GM21526 (cell line): ENCODE results near the gene WNK1.
A peak's percentile ranks its signal among the peaks of the same experiment; 100 is the strongest.
"Not testable (repeated sequence)": the region's sequence is repeated elsewhere in the genome, so short reads cannot be mapped to it uniquely, and the experiment has no call there.

ENCODE experiments used
- ATAC-seq: cut with Tn5 transposase; IDR thresholded peaks from one replicate; pipeline ENCODE4 v1.9.1; 2021; ENCODE audit warnings: moderate library complexity; ENCODE audit not compliant: unreplicated experiment, low FRiP score

Gene WNK1

GRCh38 chr12:810116-810515 lies 57.7 kb downstream of the WNK1 start:
- no peak for ATAC-seq

DNA sequence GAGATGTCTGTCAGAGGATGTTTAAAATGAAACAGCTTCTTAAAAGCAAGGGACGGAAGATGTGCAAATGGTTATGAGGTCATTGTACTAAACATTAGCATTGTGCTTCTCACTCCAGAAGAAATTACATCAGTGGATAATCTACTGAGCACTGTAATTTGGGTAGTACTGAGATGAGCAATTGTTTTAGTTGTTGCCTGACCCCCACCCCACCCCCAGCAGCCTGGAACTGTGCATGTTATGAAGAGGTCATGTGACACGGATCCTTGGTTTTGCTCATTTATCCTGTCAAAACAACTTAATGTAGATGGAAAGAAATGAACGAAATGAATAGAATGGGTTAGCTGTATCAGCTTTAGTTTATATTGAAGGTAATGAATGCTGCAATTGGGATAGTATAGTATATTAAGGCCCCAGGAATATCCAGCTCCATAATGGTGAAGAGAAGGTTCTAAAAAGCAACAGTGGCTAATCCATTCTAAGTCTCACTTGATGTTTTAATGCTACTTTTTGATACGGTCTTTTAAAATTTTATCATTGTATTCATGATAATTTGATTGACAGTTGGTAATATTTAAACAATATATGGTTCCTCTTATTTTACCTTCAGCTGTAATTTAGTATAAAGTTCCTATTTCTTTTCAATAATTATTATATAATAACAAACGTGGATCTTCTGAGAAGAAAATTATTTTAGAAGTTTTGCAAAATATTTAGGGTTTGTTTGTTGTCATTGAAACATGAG lies 58.5 kb downstream of the WNK1 start:
- no peak for ATAC-seq

DNA sequence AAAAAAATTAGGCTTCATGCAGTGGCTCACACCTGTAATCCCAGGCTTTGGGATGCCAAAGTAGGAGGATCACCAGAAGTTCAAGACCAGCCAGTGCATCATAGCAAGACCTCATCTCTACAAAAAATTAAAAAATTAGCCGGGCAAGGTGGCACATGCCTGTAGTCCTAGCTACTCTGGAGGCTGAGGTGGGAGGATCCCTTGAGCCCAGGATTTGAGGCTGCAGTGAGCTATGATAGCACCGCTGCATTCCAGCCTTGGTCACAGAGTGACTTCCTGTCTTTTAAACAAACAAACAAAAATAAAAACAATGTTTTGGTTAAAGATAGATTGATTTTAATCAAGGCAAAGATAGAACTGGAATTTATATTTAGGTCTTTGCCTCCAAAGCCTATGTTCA lies 60.6 kb downstream of the WNK1 start:
- ATAC-seq: no peak

DNA sequence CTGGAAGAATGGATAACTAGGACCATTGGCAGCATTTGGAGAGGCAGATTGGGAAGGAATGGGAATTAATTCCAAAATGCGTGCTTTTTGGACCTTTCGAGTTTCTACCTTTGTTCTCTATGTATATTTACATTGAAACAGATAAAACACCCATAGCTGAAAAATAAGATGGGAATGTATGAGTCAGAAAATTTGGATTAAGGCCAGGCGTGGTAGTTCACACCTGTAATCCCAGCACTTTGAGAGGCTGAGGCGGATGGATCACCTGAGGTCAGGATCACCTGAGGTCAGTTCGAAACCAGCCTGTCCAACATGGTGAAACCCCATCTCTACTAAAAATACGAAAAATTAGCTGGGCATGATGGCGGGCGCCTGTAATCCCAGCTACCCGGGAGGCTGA lies 65.1 kb downstream of the WNK1 start:
- ATAC-seq: not testable (repeated sequence)

DNA sequence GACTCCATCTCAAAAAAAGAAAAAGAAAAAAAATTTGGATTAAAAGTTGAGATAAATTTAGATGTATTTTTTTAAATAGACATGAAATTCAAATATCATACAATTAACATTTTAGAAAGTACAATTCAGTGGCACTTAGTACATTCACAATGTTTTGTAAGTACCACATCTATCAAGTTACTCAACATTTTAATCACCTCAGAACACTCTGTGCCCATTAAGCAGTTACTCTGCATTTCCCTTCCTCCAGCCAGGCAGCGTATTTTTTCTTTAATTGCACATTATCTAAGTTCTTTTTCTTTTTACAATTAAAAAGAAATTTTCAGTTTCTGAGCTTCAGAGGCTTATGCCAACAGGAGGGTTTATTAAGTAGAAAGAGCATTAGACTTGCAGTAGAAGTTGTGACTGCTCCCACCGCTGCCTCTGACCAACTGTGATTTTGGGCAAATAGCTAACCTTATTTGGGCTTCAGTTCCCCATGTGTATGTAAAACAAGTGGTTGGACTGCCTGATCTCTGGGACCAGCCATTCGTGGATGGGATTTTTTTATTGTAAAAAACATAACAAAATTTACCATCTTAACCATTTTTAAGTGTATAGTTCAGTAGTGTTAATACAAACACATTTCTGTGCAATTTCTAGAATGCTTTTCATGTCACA lies 65.7 kb downstream of the WNK1 start:
- no peak for ATAC-seq

GRCh38 chr12:818733-819132 lies 66.4 kb downstream of the WNK1 start:
- no peak for ATAC-seq

- no peak for ATAC-seq
Measured at GRCh38 chr12:820336-820735, 68.0 kb downstream of the WNK1 start.

DNA sequence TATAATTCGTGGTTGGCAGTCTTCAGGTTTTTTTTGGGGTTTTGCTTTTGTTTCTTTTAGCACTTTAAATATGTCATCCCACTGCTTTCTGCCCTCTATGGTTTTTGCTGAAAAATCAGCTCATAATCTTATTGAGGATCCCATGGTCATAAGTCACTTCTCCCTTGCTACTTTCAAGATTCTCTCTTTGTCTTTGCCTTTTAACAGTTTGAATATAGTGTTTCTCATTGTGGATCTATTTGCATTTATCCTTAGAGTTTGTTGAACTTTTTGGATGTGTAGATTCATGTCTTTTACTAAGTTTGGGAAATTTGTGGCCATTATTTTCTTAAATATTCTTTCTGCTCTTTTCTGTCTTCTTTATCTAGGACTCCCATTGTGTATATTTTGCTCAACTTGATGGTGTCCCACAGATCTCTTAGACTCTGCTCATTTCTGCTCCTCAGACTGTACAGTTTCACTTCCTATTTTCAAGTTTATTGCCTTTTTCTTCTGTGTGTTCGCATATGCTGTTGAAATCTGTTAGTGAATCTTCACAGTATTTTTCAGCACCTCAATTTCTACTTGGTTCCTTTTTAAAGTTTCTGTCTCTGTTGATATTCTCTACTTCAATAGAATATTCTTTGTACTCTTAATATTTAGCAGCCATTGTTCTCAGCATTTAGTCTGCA lies 70.8 kb downstream of the WNK1 start:
- ATAC-seq: peak; percentile 91

DNA sequence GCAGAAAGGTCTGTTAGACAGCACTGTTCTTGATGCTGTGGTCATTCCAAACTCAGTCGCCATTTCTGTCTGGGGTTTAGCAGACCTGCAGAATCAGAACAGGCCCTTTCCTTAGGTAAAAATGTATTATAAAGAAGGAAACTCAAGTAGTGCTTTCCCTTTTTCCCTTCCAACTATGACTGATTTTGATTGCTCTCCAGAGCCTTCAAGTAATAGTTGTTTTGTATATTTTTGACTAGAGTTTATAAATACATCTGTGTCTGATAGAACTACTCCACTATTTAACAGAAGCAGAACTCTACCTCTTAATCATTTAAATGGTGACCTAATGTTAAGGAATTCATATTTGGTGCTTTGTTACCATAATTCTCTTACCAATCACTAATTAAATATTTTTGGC lies 74.0 kb downstream of the WNK1 start:
- ATAC-seq: no peak

DNA sequence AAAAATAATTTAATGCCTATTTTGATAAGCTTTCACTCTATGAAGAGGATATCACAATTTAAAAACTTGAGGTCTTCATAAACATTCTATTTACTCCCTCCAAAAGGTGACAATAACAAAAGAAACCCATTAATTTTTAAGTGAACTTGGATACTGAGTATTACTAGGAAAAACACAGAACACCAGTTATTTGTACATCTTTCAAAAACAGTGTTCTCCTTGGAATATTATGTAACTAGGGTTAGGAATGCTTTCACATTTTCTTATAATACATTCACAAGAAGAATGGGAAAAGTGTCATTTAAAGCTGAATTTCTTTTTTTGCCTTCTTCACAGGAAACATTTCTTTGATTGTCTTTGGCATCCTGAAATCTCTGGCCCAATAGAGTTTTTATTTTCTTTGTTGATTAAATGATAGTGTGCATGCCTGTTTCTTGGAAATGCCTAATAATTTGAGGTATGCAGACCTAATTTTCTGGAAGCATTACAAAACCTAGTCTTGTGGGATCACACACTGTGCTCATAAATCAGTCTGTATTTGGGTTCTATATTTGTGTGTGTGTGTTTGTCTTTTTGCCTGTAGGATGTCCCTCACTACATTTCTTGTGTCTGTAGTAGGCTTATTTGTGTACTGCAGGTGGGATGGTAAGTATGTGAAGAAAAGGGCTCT lies 76.5 kb downstream of the WNK1 start:
- ATAC-seq: no peak

DNA sequence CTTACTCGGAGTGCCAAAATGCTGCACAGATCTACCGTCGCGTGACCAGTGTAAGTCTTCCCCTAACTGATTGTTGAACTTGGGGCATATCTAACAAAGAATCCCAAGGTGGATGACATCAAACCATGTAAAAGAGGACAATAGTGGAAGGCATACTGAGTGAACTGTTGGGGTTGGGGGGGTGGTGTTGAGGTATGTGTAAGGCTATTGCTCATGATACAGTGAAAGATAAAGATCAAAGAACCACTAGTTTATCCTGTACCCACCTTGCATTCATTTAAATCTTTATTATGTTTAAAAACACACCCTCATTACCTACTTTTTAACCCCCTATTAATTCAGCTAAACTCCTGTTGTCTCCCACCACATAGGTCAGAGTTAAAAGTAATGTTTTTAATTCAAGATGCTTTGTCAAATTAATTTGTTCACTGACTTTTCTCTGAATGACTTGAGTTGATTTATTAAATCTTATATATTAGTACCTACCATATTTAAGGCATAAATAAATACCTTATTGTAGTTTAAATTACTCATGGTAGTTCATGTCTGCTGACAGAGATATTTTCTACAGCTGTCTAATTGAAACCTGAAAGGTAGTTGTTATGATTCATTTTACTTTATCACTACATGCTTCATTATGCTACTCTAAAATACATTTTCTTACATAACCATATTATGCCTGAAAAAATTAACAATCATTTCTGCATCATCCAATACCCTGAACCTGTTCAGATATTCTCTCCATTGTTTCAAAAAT lies 77.9 kb downstream of the WNK1 start:
- no peak for ATAC-seq

GRCh38 chr12:835754-836518 lies 83.6 kb downstream of the WNK1 start:
- no peak for ATAC-seq

- no peak for ATAC-seq
Measured at GRCh38 chr12:836952-837351, 84.6 kb downstream of the WNK1 start.

GRCh38 chr12:837548-837947 lies 85.2 kb downstream of the WNK1 start:
- no peak for ATAC-seq

DNA sequence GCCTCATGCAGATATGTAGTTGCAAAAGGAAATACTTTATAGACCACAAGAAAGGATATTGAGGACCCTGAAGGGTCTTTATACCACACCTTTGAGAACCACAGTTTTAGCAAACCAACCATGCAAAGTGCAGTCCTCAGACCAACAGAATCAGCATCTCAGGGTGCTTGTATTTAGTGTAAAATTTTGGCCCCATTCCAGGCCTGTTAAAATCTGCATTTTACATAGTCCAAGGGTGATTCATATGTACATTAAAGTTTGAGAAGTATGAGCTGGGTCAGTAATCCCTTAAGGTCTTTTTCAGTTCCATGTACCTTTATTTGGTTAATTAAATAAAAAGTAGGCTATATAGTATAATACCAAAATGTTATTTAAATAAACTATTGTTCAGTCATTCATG lies 91.2 kb downstream of the WNK1 start:
- ATAC-seq: no peak

DNA sequence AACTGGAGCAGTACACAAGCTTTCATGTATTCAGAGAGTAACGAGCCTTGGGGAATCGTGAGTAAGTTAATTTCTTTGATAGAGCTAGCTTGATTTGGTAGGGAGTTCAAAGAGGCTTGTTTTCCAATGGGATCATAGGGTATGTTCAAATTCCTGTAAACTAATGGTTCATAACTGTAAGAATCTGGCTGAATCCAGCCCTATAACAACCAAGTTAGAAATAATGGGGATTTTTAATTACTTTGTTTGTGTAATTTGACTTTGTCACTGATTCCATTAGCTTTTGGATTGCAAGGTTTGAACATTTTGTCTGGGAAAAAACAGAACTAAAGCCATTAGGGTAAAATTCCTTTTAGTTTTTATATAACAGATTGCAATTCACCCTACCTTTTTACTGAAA lies 94.0 kb downstream of the WNK1 start:
- ATAC-seq: no peak

DNA sequence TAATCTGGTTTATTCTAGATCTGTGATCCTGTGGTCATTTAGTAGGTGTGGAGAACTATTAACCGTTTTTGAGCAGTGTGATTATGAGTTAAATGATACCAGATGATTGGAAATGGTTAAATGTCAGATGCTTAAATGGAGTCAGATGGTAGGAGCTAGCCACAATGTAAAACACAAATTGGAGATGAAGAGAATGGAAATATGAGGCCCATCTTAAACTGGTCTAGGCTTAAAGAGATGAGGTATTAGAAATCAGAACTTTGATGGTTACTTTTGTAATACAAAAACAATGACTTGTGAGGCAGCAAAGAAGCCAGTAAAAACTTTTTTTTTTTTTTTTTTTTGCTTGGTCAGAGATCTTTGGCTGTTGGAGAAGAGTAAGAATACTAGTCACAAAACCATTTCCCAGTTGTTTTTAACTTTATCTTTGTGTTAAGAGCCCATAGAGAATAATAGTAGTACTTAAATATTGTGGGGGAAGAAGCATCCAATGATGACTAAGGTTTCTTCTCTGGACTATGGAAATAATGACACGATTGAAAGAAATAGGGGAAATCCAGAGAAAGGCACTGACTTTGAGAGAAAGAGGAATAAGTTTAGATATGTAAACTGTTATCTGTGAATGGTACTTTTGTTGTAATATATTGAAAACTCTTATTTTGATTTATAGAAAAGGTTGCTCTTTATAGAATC lies 95.9 kb downstream of the WNK1 start:
- ATAC-seq: no peak

- ATAC-seq: no peak
Measured at GRCh38 chr12:848882-849527, 96.6 kb downstream of the WNK1 start.
